NCI-H2081 treated with DMSO at 0.1 percent for 48 hours (cell line): Measurements from ENCODE around the gene UBE2O.

Experiments
- DNase-seq: peaks from one replicate; lab custom pipeline; 2025; lab: John Stamatoyannopoulos, UW

Gene UBE2O

GRCh38 chr17:76467366-76467765, 14.4 kb upstream of the UBE2O start, which contains the start of gene AANAT:
TSS of gene AANAT (plus strand) at chr17:76467603. CDS start at chr17:76468747, 1,144 bp downstream.
- no peak for DNase-seq

GRCh38 chr17:76466775-76467130, 13.8 kb upstream of the UBE2O start:
- no peak for DNase-seq

DNA sequence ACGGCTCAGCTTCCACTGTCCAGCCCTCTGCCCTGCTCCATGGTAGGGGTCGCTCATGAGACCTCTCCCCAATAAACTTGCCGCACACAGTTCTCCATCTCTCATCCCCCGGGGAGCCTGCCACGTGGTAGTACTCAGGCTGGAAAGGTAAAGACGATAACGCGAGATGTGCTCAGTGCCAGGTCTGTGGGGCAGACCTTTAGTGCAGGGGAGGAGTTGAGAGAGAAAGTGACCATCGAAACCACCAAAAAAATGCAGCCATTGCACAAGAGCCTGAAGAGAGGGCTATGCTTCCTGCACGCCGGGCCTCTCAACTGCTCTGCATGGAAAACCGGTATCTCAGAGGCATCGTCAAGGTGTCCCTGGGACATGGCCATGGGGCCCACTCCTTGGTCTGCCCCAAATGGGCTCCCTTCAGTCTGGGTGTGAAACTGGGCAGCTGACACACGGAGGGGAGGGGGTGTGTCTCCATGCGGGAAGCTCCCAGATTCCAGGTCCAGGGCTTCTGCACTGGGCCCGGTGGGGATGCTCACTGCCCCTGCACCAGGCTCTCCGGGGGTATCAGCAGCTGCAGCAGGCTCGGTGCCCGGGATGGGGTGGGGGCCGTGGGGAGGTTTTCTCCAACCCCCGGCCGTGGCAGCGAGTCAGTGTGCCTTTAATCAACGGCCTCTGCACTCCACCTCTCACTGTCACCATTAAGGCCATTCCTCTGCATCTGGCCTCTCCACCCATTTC, 9.8 kb upstream of the UBE2O start:
- no peak for DNase-seq

DNA sequence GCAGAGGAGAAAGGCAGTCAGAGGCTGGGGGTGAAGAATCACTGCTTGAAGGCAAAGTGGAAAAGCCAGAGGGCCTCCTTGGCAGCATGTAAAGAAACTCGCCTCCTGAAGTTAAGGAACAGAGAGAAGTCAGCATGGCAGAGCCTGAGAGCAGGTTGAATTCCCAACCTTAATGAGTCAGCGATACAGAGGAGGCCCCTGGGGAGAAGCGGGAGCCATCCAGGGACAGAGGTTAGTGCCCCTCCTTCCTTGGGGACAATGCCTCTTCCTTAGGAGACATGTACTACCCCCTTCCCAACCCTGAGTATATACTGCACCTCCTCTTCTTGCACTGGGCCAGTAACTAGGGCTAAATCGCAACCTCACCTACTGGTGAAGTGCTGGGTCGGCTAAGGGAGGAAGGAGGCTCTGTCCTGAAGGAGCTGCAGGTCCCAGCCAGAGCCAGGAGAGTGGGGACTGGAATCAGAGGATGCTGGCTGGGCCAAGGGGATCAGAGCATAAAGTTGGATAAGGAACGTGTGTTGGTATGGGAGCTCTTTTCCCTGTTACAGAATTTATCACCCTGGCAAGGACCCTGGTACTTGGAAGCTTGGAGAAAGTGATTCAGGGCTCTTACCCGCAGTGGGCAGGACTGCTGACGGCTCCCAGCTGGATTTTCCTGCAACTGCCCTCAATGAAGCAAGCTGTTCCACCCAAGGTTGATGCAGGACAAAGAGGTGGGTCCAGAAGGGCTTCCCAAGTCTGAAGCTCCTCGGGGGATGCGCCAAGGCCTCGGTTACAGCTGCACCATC, 9.0 kb upstream of the UBE2O start:
- DNase-seq, result no peak

- DNase-seq, result no peak
These were observed 6.7 kb upstream of the UBE2O start for GRCh38 chr17:76459674-76460073.

DNA sequence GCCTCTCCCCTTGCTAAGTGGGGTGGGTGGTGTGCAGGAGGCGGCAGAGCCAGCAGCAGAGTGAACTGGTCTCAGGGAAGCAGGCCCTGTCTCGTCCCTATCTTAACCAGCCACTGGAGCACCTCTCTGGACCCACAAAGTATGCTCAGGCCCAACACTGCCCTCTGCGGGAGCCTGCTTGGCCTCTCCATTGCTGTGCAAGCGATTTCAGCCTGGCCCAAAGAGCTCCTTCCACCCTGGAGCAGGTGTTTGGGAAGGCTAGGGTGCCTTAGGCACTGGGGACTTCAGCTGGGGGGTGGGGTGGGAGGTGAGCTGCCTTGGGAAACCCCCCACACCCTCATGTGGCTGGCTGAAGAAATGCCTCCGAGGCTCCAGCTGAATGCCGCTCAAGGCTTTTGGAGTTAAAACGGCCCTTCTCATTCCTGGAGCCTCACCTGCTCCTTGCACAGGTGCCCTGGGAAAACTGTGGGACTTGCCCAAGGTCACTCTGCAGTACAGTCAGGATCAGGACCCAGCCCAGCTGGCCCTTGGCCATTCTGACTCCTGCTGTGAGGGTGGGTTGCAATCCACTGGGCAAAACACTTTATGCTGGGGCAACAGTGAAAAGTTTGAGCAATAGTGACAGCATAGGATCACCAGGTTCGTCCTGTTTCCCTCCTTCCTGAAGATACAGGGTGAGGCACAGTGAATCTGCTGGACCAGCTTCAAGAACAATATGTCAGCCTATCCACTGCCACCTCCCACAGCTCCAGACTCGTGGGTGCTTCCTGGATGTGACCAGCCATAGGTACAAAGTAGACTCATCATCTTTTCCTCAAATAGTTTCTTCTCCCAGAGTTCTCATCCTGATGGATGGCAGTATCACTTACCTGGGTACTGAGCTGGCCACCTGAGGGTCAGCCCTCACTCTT, 5.9 kb upstream of the UBE2O start:
- DNase-seq, result no peak

- no peak for DNase-seq
These were observed 435 bp upstream of the UBE2O start for GRCh38 chr17:76453431-76453743.

DNA sequence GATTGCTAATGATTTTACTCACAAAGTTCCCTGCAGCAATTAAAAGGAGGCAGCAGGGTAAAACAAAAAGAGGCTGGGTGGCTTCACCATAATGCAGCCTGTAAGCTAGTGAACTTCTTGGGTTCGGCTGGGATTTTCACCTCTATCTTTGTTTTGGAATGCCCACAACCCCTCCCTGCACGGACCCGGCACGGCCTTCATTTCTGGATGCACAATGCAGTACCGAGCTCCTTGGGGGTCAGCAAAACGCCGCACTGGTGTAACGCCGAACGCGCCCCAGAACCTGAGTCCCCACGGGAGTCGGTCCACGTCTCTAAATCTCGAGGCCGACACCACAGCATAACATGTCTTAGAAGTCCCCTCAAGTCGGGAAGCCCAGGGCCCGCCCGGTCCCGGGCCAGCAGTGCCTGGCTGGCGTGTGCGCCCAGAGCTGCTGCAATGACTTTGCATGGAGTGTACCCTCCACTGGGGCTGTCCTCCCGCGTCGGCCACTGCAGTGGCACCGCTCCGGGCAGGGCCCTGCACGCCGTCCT, 759 bp downstream of the UBE2O start:
- no peak for DNase-seq

GRCh38 chr17:76451506-76451905, 1.4 kb downstream of the UBE2O start:
- no peak for DNase-seq

DNA sequence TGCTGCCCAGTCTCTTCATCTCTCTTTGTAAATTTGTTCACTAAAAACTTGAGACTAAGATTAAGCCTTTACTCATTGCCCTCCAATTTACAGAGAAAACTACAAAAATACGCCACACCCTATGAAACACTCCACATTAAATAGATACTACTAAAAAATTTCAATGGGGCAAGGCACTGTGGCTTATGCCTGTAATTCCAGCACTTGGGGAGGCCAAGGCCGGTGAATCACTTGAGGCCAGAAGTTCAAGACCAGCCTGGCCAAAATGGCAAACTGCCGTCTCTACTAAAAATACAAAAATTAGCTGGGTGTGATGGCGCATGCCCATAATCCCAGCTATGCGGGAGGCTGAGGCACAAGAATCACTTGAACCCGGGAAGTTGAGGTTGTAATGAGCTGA, 3.8 kb downstream of the UBE2O start:
- no peak for DNase-seq

GRCh38 chr17:76447931-76448652, 4.9 kb downstream of the UBE2O start:
- DNase-seq, result no peak

- DNase-seq, result no peak
These were observed 6.3 kb downstream of the UBE2O start for GRCh38 chr17:76446449-76447231.

DNA sequence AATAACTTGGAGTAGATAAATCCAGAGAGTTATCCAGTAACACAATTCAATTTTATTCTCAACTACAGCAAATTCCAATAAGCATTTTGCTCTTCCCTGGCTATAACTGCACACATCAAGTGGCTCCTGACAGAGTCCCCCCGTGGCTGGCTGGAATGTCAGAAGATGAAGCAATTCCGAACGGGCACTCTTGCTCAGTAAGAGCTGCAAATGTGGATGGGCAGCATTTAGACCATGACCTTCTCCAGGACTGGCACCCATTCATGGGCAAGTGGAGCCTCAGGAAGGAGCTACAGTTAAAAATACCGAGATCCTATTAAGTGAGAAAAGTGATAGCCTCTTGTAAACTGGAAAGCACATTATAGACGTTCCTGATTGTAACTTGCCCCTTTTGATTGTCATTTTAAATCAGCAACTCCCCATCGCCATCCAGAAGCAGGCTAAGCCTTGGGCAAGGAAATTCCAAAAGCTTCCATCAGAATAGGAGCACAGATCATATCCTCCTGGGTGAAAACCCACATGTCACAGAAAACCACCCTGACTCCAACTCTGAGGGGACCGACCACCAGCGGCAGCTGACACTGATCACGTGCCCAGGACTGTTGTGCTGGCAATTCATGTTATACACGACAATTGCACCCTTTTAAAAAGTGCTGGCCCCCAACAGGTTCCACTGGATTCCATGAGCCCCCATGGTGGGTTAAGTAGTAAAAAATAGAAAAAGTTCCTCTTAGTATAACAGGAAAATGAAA, 7.1 kb downstream of the UBE2O start:
- no peak for DNase-seq

GRCh38 chr17:76444518-76445311, 8.2 kb downstream of the UBE2O start:
- no peak for DNase-seq

DNA sequence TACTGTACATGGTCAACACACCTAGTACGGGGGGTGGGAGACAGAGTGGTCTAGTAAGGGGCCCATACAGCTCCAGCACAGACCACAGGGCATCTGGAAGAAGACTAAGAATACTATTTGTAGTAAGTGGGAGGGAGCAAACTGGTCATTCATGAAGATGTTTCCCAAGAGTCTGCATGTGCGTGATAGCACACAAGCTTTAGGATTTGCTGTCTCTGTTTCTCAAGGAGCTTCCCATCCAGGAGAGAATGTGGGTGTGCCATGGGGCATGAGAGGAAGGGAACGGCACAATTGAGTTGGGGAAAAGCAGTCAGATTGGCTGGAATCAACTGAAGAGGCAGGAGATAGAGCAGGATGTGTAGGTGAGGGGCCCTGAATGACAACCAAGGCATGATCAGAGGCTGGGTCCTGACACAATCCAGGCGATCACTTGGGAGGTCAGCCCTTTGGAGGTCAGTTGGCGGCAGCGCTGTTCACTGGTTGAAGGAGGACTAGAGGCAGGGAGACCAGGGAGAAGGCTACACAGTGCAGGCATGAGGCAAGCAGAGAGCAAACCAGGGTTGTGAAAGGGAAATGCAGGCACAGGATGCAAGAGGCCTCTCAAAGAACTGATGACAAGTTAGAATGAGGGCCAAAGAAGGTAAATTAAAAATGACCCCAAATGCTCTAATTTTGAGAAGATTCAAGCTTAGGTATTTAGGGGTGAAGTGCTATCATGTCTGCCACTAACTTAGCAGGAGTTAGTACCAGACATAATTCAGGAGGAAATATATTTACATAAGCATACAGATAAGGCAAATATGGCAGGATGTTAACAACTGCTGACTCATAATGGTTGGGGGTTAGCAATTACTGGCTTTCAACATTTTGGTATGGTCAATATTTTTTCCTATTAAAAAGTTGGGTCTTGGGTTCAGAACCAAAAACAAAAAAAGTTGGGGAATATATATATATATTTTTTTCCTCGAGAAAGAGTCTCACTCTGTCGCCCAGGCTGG, 10.3 kb downstream of the UBE2O start:
- DNase-seq, result no peak

DNA sequence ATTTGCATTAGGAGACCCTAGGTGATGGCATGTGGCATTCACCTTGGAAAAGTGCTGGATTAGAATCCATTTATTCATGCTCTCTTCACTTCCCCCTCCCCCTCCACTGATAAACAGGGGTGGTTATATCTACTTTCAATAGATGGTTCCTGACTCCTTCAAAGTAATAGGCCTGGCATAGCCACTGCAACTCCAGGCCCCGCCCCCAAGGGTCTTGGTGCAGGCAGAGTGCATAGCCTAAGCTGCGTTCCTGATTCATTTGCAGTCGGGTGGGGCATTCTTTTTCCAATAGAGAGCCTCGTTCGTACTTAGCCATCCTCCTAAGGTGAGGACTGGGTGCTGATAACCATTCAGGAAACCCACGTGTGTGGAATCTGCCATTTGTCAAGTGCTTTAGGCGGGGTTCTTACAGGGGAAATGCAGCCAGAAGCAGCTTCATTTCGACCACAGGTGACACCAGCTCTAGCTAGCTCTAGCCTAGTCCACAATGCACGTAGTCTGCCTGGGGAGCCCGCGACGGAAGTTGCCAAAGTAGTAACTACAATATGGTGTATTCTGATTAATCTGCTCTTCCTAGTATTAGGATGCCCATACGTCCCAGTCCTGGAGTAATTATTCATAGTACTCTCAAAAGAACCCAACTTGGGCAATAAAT, 11.1 kb downstream of the UBE2O start:
- DNase-seq, result no peak

DNA sequence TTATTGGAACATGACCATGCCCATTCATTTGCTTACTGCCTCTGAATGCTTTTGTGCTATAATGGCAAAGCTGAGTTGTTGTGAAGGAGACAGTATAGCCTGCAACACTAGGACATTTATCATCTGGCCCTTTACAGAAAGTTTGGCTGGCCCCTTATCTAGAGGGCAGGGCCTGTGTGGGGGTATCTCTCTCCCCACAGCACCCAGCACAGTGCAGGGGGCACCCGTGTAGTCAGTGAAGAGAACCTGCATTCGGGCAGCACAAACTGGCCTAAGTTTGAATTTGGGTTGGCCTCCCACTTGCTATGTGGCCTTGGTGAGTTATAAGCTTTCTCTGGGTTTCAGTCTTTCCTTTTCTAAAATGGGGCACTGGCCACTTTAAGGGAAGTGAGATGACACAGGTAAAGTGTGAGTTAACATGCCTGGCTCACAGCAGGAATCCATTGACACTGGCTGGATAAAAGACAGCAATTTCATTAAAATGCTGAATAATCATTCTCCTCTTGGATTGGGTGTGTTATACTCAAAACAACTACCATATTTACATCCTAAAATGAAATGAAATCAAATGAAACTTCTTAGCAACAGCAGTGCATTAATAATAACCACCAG, 12.1 kb downstream of the UBE2O start:
- DNase-seq, result no peak
